NCI-H1092 treated with DMSO at 0.1 percent for 48 hours (cell line): ENCODE results near the gene CNNM1.

Source experiments
- DNase-seq: peaks from one replicate; lab custom pipeline; 2025; lab: John Stamatoyannopoulos, UW

Gene CNNM1

DNA sequence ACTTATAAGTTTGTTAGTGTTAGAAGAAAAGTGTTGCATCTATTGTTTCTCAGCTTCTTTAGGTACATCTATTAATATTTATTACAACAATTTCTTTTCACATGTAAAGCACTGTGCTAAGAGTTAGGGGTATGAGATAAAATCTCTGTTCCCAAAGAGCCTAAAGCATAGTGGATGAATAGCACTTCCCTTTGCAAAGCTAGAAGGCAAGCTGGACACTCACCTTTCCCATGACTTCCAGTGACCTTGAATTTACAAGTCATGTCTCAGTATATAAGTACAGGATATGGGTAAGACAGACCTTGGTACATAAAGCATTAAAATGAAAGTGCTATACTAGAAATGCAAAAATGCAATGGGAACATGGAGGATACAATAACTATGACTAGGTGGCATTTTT, 8.7 kb downstream of the CNNM1 start:
- DNase-seq, result no peak

DNA sequence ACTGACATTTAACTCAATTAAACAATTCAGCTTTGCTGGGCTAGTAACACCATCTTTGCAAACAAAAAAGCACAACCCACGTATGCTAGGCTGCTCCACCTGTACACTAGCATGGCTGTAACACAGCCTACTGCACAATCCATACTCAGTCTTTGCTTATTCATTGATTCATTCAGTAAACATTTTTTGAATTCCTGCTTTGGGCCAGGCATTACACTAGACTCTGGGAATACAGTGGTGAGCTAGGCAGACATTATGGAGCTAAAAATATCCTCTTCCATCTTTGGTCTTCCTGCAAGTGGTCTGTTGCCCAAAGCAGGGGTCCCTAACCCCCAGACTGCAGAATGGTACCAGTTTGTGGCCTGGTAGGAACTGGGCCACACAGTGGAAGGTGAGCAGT, 9.9 kb downstream of the CNNM1 start:
- DNase-seq, result no peak

DNA sequence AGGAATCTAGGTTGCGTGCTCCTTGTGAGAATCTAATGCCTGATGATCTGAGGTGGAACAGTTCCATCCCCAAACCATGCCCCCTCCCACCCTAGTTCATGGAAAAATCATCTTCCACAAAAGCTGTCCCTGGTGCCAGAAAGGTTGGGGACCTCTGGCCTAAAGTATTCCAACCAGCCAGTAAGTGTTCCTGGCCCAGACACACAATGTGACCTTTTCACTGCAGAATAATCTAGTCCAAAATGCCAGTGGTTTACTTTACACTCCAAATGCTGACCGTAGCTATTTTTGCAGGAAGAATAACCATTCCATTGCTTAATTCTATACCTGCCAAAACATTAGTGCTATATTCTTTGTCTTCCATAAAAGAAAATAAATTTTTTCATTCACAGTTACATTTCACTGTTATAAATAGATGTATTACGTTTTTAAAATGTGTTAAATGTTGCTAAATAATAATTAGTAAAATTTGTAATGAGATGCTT, 10.4 kb downstream of the CNNM1 start:
- DNase-seq, result no peak

DNA sequence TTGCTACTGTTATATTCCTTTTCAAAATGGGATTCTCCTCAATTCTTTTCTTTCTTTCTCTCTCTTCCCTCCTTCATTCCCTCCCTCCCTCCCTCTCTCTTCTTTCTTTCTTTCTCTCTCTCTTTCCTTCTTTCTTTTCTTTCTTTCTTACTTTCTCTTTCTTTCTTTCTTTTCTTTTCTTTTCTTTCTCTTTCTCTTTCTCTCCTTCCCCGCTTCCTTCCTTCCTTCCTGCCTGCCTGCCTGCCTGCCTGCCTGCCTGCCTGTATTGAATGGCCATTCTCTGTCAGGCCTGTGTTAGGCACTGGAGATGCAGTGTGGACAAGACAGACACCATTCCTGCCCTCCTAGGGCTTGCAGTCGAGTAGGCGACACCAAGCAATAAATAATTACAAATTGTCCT, 11.5 kb downstream of the CNNM1 start:
- DNase-seq, result no peak

DNA sequence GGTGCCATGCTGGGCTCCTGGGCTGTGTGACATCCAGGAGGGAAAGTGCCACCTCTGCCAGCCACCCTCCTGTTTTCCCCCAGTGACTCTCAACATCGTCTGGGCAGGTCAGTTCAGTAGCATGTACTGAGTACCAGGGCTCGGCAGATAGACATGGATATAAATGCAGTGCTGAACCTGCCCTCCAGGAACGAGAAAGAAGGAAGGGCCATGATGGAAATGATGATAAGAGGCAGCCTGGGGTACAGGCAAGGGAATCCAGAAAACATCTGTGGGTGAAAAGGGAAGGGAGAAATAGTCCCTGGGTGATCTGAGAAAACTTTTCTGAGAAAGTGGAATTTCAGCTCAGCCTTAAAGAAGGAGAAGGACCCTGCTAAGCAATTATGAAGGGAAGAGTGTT, 12.1 kb downstream of the CNNM1 start:
- DNase-seq, result no peak

DNA sequence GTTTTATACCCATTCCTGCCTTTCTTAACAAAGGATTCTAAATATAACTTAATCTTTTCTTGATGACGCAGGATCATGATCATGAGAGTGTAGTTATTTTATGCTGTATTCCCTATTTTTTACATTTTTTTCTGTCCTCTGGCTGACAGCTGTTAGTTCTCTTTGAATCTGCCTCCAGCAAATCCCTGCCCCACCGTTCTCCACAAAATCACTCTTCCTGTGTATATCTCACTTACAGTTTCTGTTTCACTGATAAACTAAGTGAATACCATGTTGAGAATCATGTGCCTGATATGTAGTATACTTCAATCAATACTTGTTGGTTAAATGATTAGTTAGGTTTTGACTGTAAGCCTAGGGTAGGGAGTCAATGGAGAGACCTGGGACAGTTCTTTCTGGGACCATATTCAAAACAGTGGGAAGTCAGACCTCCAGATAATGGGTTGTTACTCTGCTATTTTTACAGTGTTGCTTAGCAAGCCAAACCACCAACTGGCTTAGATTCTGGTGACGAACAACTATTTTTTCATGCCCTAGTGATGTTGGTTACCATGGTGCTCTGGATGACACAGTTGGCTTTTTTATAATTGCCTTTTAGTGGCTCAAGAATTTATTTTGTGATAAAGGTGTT, 12.8 kb downstream of the CNNM1 start:
- no peak for DNase-seq

DNA sequence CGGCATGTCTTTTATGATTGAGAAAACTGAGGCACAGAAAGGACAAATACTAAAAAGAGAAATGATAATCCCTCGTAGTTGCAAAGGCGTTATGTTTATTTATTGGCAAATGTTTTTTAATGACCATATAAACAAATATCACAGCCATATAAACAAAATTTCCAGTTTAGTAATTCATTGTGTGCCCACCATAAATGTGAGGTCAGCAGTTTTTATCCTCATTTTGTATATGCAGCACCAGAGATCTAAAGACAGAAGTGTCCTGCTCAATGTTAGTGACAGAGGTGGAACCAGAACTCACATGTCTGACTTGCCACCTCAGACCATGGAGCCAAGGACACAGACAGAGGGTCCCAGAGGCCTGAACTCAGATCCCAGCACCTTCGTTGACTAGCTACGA, 14.1 kb downstream of the CNNM1 start:
- DNase-seq, result no peak

DNA sequence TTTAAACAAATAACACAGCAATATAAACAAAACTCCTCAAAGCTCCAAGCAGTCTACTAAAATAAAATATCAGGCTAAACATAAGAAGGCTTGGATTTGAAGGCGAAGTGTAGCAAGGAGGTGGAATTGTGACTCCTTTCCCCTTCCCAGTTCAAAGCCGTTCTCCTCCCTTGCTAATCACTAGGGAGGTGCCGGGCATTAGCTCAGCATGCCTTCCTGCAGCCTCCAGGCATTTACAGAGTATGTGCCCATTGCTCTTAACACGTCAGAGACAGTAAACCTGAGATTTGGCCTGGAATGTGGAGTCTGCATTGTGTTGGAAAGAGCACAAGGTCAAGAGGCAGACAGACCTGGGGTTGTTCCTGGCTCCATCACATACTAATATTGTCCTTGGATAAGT, 15.6 kb downstream of the CNNM1 start:
- DNase-seq, result no peak

DNA sequence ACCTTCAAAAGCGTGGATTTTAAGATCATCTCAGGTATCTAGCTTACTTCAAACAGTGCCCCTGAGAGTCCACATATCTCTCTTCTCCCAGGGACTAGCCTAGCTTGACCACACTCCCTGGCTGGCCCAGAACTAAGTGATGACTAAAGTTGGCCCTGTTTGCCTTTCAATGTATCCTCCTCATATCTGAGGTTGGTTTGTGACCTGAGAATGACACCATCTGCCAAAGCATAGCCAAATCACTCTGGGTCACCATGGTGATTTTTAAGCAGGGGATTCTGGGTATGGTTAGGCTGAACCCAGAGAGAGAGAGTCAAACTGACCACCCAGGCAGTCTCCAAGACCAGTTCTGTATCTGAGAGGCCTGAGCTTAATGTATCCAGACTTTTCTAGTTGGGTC, 16.2 kb downstream of the CNNM1 start:
- no peak for DNase-seq

DNA sequence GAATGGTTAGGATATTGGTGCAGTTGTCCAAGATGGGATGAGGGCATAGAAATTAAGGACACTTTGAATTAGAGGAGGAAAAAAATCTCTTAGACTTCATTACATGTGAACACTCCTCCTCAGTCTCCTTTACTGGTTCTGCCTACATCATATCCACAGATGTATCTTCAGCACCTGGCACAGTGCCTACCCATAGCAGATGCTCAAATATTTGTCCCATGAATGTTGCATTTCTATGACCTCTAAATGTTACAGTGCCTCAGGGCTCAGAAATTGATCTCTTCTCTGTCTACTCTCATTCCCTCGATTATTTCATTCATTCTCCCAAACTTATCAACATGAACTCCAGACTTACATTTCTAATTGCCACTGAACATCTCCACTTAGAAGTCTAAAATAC, 17.1 kb downstream of the CNNM1 start:
- peak; percentile 2 for DNase-seq

DNA sequence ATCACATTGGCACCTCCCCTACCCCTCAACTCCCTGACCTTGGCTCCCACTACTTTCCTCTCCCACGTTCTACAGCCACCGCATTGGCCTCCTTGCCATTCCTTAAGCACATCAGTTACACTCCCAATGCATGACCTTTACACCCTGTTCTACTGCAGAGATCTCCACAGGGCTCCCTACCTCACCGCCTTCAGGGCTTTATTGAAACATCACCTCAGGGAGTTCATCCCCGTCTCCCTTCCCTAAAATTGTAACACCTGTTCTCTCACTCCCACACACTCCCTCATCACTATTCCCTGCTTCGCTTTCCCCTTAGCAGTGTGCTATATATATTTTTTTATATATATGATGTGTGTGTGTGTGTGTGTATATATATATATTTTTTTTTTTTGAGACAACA, 18.5 kb downstream of the CNNM1 start:
- no peak for DNase-seq

DNA sequence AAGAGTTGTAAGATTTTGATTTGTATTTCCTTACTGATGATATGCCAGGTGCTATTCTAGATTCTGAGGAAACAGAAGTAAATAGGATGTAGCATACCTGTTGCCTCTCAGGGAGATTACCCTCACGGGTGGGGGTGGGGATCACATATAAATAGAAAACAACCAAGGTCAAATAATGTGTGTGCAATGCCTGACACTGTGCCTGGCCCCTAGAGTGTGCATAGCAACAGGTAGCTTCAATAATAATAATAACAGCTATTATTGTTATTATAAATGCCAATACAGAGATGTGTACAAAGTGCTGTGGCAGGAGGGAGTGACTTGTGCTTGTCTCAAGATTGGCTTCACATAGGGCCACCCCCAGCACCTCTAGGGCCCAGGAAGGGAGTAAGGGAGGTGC, 24.0 kb downstream of the CNNM1 start:
- no peak for DNase-seq

DNA sequence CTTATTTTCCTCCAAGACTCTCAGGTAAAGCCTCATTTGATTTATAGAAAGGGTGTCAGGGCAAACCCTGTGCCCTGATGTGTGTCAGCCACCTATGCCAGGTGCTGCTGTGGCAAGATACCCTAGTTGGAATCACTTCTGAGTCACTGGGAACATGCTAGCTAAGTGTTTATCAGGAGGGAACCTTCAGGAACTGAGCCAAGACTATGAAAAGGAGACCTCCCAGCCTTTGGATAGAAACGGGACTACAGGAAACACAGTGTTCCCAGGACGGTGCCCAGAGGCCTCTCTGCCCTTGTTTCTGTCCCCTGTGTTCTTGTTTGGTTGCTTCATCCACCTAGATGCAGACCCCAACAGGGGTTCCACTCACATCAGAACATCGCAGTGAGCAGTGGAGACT, 28.5 kb downstream of the CNNM1 start:
- no peak for DNase-seq

DNA sequence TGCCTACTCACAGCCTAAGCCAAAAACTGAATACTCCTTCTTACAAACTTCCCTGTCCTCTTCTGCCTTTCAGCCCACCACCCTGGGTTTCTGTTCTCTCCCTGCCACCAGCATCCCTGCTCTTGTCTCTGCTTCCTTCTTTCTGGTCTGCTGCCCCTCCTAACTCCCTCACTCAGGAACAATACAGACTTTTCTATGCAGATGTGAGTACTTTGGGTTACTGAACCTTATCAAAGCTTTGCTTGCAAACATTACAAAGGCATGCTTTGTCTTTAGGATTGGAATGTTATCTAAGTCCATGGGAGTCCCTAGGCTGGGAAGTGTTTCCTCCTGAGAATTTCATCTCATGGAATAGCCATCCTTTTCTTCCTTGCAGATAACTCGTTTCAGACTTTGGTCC, 28.9 kb downstream of the CNNM1 start:
- DNase-seq, result no peak

DNA sequence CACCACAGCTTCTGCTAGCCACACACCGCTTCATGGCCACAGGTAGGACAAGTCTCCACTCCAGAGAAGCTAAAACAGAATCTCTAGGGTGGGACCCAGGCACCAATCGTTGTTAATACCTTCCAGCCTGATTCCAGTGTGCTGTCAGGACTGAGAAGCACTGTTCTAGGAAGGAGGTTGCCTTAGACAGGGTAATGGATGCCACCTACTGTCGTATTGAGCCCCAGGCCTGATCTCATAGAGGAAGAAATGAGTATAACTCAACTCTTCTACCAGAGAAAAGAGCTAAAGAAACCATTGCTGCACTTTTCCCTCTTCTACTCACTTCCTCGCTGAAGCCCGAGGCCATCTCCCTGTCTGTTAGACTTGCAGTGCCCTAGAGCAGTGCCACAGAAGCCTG, 31.8 kb downstream of the CNNM1 start:
- no peak for DNase-seq

DNA sequence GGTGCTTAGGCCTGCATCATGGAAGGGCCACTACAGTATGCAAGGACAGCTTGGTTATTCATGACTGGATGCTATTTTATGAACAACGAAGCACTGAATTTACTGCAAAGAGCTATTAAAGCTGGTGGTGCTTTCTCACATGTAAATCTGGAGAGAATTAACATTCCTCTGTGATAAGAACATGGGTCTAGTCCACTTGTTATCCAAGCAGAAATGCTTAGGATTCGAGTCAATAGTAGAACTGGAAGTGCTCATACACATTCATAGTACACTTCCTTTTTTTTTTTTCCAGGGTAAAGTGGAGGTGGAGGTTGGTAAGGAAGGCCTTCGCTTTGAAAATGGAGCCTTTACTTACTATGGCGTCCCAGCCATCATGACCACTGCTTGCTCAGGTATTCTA, 35.0 kb downstream of the CNNM1 start:
- DNase-seq, result no peak

DNA sequence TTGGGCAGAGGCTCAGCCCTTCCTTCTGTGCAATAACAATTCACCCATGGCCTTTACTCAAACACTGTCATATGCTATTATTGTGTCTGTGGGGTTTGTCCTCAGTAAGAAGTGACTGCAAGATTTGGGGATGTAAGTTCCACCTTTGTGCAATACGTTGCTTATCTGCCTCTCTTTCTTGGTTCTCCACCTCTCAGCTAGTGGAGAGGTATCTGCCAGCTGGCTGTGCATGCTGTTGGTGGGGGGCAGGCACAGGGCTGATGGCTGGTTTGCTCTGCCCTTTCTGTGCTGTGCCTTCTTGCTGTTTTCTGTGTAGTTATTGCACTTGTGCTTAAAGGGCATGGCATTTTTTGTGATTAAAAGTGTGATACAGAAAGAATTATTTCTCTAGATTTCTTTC, 36.2 kb downstream of the CNNM1 start:
- no peak for DNase-seq

DNA sequence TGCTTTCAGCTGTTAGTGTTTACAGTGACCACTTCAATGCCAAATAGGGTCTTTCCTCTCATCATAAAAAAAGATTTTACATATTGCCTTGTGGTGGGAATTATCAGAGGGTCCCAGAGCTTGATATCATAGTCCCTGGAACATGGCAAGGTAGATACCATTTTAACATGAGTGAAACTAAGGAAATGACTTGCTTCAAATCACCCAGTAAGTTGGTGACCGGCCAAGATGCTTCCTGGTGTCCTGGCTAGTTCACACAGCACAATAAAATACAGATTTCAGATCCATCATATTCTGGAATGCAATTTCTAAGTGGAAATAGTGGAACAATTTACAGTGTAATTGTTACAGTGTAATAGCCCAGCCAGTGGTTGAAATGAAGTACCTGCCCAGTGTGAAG, 36.6 kb downstream of the CNNM1 start:
- no peak for DNase-seq

DNA sequence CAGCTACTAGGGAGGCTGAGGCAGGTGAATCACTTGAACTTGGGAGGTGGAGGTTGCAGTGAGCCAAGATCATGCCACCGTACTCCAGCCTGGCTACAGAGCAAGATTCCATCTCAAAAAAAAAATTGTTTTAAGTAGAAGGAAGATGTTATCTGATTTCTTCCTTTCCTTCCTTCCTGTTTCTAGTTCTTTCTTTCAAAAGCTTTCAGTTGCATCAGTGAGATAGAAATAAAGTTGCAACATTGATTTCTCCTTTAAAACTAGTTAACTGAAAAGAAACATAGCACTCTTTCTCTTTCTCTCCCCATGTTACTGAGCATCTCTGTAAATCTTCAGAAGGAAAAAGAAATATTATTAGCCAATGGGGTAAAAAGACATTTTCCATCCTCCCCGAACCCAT, 37.5 kb downstream of the CNNM1 start:
- no peak for DNase-seq

DNA sequence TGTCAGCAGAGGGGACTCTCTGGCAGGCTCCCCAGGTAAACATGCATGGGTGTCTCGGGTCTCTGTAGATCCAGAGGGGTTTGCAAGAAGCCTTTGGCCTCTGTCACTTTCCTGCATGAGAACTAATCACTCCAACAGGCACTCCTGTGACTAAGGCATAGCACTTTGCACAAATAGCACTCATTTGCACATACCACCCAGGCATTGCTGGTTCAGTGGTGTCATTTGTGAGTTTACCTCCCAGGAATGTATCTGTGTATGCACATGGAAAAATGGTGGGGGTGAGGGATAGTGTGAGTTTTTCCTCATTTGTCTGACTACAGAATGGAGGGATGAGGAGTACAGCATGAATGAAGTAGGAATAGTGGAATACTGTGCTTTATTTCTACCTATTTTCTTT, 39.5 kb downstream of the CNNM1 start:
- DNase-seq, result no peak

DNA sequence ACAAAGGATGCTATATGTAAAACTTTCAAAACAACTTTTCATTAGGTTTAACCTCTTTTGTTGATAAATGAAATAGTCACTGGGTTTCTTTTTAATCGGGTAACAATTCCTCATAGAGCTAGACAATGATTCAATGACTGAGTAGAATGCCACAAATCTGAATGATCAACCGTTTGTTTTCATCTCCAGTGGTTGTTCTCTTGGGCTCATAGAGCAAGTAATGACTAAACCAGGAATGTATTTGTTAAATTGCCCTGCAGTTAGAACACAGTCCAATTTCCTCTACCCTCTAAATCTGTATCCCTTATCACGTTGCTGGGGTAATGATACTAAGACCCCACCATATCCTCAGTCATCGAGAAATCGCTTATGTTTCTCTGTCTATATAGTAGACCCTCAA, 40.0 kb downstream of the CNNM1 start:
- no peak for DNase-seq

DNA sequence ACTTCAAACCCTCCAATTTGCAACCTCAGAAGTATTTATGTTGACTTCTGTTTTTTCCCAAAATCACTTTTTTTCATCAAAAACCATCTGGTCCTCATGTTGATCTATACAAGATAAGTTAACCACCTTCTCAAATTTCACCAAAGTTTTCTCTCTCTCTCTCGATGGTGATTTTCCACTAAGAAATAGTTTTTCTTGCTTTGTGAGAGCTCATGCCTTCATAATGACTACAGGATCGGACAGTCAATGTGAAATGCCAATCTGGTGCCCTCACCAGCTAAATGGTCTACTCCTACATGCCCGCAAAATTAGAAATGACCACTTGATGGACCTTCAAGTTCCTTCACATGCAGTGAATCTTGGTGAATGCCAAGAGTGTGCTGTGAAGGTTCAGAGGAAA, 40.4 kb downstream of the CNNM1 start:
- DNase-seq, result no peak

DNA sequence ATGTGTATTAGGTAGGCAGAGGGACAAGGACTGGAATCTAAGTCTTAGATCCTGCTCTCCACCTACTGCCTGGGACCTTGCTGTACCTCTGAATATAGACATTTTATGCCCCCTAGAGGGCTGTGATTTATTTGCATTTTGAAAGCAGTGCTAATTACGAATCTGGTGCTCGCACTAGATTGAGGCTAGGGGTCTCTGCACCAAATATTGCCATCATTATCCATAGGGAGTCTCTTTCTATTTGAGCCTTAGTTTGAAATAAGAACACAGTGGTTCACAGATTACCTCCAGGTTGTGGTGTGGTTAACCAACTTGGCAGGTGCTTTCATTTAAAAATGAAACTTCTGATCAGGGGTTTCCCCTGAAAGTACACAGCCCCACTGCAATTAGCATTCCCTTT, 41.8 kb downstream of the CNNM1 start:
- DNase-seq, result peak; percentile 31

DNA sequence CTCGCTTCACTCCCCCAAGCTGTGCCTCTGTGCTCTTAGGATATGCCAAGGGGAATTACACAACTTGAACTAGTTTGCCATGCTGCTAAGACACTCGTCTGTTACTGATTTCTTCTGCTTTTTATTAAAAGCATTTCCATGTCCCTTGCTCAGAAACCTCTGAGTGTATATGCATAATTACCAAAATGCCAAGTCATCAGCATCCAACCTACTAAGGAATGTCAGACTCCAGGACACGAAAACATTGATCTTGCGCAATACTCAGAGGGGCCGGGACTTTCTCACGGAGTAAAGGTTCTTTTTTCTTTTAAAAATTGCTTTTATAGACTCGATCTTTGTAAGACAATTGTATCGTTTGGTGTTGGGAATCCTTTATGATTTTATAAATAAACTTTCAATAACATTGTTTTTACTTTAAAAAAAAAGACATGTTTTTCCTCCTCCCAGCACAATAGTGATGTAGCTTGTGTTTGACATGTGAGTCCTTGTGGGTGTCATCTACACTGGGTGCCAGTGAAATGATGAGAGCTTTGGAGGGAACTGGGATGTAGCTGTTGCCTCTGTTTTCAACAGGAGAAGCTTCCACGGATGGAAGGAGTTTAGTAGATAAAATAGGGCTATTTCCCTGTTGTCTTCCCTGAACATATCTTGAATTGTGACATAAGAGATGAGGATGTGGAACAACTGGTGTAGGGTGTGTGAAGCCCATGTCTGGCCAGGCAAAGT, 43.6 kb downstream of the CNNM1 start:
- no peak for DNase-seq
